ENCODE data around the gene INPP5A.

Gene INPP5A

GRCh38 chr10:132786476-132786883 lies 248.9 kb downstream of the INPP5A start:
- Histone ChIP-seq H3K4me2 (ENCODE audit: low read depth, low read length, poor library complexity, severe bottlenecking) (no peak overlapping the region), H3K9me3 (ENCODE audit: insufficient read depth, low read depth, low read length) (no peaks in the 10 kb centered on the region), H3K9me2 (replicated peaks; ENCODE audit: low read depth, low read length) (no peaks in the 10 kb centered on the region), H3K27me3 (ENCODE audit: insufficient read depth, low read length, poor library complexity, severe bottlenecking) (no peaks in the 10 kb centered on the region), H3K4me3 (ENCODE audit: low read length, poor library complexity, severe bottlenecking) (no peak overlapping the region), H3K79me2 (ENCODE audit: insufficient read depth, low read length) (no peaks in the 10 kb centered on the region), H3K4me1 (ENCODE audit: insufficient read depth, low read length, poor library complexity, severe bottlenecking) (no peaks in the 10 kb centered on the region), H4K20me1 (ENCODE audit: insufficient read depth, low read length, poor library complexity, severe bottlenecking) (no peaks in the 10 kb centered on the region), H3K9ac (ENCODE audit: low read depth, low read length, poor library complexity, severe bottlenecking) (no peak overlapping the region), H3F3A (ENCODE audit: low read depth) (no peaks in the 10 kb centered on the region), H3K36me3 (ENCODE audit: insufficient read depth, low read length) (peaks cover 7% of the 10 kb centered on the region; the same call in 1 of the 2 replicates), H2AFZ (ENCODE audit: low read length) (no peak overlapping the region)
- no peak for TF ChIP-seq EZH2phosphoT487 (IDR thresholded peaks at IDR 0.05; ENCODE audit: borderline replicate concordance)

- H3K9ac ChIP-seq (ENCODE audit: low read depth, low read length, poor library complexity, severe bottlenecking): no peak overlapping the region
- no peak overlapping the region for H3K4me2 ChIP-seq (ENCODE audit: low read depth, low read length, poor library complexity, severe bottlenecking)
- H3K4me3 ChIP-seq (ENCODE audit: low read length, poor library complexity, severe bottlenecking): no peak overlapping the region
- peaks cover 7% of the 10 kb centered on the region; the same call in 1 of the 2 replicates for H3K36me3 ChIP-seq (ENCODE audit: insufficient read depth, low read length)
- no peaks in the 10 kb centered on the region for H3K27me3 ChIP-seq (ENCODE audit: insufficient read depth, low read length, poor library complexity, severe bottlenecking)
- no peaks in the 10 kb centered on the region for H3F3A ChIP-seq (ENCODE audit: low read depth)
- H2AFZ ChIP-seq (ENCODE audit: low read length): no peak overlapping the region
- no peaks in the 10 kb centered on the region for H3K9me3 ChIP-seq (ENCODE audit: insufficient read depth, low read depth, low read length)
- no peaks in the 10 kb centered on the region for H3K9me2 ChIP-seq (replicated peaks; ENCODE audit: low read depth, low read length)
- no peaks in the 10 kb centered on the region for H3K79me2 ChIP-seq (ENCODE audit: insufficient read depth, low read length)
- no peaks in the 10 kb centered on the region for H4K20me1 ChIP-seq (ENCODE audit: insufficient read depth, low read length, poor library complexity, severe bottlenecking)
- TF ChIP-seq CTCF (conservative IDR thresholded peaks at IDR 0.05; ENCODE audit: low read length) (no peak), EZH2phosphoT487 (IDR thresholded peaks at IDR 0.05; ENCODE audit: borderline replicate concordance) (no peak)
- H3K4me1 ChIP-seq (ENCODE audit: insufficient read depth, low read length, poor library complexity, severe bottlenecking): no peaks in the 10 kb centered on the region
These were observed 249.4 kb downstream of the INPP5A start for GRCh38 chr10:132786884-132787494.

GRCh38 chr10:132787495-132788179 lies 250.1 kb downstream of the INPP5A start:
- no peaks in the 10 kb centered on the region for H3K9me3 ChIP-seq (ENCODE audit: insufficient read depth, low read depth, low read length)
- H3K9me2 ChIP-seq (replicated peaks; ENCODE audit: low read depth, low read length): no peaks in the 10 kb centered on the region
- H3K4me3 ChIP-seq (ENCODE audit: low read length, poor library complexity, severe bottlenecking): no peak overlapping the region
- no peak for TF ChIP-seq CTCF (conservative IDR thresholded peaks at IDR 0.05; ENCODE audit: low read length)
- TF ChIP-seq EZH2phosphoT487 (IDR thresholded peaks at IDR 0.05; ENCODE audit: borderline replicate concordance): no peak
- no peaks in the 10 kb centered on the region for H3K27me3 ChIP-seq (ENCODE audit: insufficient read depth, low read length, poor library complexity, severe bottlenecking)
- H3K9ac ChIP-seq (ENCODE audit: low read depth, low read length, poor library complexity, severe bottlenecking): no peak overlapping the region
- no peak overlapping the region for H3K4me2 ChIP-seq (ENCODE audit: low read depth, low read length, poor library complexity, severe bottlenecking)
- H3K79me2 ChIP-seq (ENCODE audit: insufficient read depth, low read length): no peaks in the 10 kb centered on the region
- H3K36me3 ChIP-seq (ENCODE audit: insufficient read depth, low read length): 0 out of 2 replicates have a peak, but pooled peaks cover 7% of the 10 kb centered on the region
- H3K4me1 ChIP-seq (ENCODE audit: insufficient read depth, low read length, poor library complexity, severe bottlenecking): no peaks in the 10 kb centered on the region
- H4K20me1 ChIP-seq (ENCODE audit: insufficient read depth, low read length, poor library complexity, severe bottlenecking): no peaks in the 10 kb centered on the region
- H3F3A ChIP-seq (ENCODE audit: low read depth): no peaks in the 10 kb centered on the region
- no peak overlapping the region for H2AFZ ChIP-seq (ENCODE audit: low read length)

All from Loucy (cell line).